Fibroblast of skin of right biceps (primary cell): ENCODE data around the gene KDM6A.
"Not testable (repeated sequence)": the region's sequence is repeated elsewhere in the genome, so short reads cannot be mapped to it uniquely, and the experiment has no call there.

Experiments used
- DNase-seq: peaks from one replicate; pipeline ENCODE4 v3.0.0-alpha.2; 2013

The KDM6A gene

DNA sequence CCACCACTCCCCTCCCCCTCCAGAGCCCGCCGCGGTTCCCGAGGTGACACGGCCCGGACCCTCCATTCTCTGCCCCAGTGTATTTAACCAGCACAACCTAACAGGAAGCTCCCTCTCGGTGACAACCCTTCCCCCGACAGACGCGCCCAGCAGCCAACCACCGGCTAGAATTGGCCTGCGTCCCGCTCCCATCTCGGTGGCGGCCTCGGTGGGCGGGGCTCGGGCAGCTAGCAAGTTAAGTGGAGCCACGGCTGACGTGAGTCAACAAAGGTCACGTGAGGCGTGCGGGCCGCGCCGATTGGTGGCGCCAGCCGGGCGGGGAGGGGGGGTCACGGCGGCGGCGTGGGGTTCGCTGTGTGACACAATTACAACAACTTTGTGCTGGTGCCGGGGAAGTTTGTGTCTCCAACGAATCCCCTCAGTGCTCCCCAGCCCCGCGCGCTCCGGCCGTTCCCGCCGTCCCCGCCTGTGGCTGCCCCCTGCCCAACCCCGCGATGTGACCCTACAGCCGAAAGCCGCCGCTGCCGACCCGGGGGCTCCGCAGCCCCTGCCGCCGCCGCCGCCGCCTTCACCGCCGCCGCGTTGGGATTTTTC lies at the start of gene KDM6A:
TSS of gene KDM6A (plus strand) at position 368 of the 594 bp plus-strand sequence. CDS start 364 bp downstream, outside the sequence.
- DNase-seq, result peak; percentile 96

DNA sequence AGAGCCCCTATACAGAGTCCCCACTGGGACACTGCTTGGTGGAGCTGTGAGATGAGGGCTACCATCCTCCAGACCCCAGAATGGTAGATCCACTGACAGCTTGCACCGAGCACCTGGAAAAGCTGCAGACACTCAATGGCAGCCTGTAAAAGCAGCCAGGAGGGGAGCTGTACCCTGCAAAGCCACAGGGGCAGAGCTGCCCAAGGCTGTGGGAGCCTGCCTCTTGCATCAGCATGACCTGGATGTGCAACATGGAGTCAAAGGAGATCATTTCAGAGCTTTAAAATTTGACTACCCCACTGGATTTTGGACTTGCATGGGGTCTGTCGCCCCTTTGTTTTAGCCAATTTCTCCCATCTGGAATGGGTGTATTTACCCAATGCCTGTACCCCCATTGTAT lies 49.8 kb upstream of the KDM6A start:
- not testable (repeated sequence) for DNase-seq

DNA sequence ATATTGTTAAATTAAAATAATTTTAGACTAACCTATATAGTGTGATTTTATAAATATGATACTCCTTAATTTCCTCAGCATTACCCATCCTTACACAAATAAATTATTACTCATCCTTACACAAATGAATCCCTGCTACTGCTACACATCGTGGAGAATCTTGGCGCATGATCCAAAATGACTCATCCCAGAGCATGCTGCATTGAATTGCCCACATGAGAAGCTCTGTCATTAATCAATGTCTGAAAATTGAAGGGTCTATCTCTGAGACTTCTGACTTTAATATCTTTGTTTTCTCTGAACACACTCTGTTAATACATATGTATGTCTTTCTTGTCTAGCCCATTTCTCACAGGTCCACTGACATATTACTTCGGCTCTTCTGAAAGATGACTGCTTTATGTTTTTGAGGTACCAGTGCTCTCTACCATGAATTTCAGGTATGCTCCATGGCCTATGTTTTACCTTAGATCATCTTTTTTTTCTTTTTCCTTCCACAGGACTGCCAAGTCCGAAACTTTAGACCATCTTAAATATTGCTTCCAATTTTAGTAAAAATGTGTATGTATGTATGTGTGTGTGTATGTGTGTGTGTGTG lies 44.9 kb upstream of the KDM6A start:
- peak; percentile 88 for DNase-seq

DNA sequence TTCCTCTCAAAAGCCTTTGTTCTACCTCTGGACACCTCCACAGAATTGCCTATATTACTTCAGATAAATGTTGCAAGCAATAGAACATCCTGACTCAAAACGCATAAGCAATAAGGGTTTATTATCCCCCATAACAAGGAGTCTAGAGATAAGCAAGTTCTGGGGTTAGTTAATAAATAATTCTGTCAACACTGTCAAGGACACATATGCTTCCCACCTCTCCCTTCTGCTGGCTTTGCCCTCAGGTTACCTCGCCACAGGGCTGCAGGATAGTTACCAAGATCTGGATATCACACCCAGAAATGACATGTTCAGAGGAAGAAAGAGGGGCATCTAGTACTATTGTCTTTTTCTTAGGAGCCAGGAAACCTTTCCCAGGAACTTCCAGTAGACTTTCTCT lies 43.2 kb upstream of the KDM6A start:
- DNase-seq, result no peak

DNA sequence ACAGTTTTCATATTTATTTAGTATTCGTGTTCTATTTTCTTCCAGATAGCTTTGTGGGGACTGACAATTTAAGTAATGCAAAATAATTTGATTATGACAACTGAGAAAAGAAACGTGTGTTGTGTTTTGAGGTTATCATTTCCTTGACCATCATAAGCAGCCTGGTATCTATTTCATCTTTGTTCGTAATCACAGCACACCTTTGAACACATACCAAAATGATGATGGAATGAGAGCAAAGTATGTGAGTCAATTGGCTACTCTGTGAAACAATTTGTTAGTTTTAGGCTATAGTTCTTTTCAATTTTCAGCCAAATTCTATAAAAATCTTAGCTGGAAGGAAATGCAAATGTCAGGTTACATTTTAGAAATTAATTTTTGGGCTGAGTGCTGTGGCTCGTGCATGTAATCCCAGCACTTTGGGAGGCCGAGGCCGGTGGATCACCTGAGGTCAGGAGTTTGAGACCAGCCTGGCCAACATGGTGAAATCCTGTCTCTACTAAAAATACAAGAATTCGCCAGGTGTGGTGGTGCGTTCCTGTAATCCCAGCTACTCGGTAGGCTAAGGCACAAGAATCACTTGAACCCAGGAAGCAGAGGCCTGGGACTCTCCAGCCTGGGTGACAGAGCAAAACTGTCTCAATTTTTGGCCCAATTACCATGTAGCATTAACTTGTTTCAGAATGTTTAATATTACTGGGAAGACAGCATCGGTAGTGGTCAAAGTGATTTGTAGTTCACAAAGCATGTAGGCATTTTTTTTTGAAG lies 30.3 kb upstream of the KDM6A start:
- DNase-seq, result no peak

DNA sequence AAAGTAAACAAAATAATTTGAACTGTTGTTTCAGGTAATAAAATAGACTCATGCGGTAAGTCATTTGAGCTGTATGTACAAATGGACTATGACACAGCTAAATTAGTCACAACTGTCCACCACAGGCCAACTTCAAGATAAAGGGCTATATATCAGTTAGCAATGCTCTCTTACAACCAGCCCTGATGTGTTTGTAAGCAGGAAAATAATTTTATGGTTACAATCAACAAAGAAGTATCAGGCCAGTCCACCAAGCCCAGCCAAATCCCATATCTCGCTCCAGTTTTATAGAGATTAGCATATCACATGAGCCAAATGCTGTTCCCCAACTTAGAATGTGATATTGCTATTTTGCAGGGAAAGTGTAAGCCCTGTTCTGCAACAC lies 29.7 kb upstream of the KDM6A start:
- no peak for DNase-seq

DNA sequence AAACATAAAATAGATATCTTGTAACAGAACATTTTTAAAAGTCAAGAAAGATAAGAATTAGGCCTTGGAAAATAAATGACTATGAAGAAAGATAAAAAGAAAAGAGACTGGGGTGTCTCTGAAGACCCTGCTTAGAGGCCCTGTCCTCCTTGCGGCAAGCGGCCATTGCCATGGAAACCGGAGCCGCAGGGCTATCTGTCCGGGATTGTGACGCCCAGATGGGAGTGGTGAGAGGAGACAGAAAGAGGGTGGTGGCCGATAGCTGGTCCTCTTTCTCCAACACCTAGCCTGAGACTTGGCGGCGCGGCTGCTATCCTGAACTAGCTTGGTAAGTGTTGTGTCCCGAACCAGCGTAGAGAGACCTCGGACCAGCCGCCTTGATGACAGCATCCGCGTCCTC lies 29.2 kb upstream of the KDM6A start, which contains the start of gene DUSP21:
TSS of gene DUSP21 (plus strand) at position 269 of the 400 bp plus-strand sequence. CDS start at position 381, 112 bp downstream.
- no peak for DNase-seq

DNA sequence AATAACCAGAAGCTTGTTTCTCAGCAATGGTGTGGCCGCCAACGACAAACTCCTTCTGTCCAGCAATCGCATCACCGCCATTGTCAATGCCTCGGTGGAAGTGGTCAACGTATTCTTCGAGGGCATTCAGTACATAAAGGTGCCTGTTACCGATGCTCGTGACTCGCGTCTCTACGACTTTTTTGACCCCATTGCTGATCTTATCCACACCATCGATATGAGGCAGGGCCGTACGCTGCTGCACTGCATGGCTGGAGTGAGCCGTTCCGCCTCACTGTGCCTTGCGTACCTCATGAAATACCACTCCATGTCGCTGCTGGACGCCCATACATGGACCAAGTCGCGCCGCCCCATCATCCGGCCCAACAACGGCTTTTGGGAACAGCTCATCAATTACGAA lies 28.8 kb upstream of the KDM6A start:
- no peak for DNase-seq

DNA sequence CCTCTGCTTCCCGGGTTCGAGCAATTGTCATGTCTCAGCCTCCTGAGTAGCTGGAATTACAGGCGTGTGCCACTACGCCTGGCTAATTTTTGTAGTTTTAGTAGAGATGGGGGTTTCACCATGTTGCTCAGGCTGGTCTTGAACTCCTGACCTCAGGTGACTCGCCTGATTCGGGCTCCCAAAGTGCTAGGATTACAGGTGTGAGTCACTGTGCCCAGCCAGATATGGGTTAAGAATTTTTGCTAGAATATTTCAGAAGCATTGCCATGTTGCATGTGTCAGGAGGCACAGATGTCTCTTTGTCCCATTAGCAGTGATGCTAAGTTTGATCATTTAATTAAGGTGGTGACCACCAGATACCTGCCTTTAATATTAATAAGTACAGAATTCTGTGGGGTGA lies 22.1 kb upstream of the KDM6A start:
- peak; percentile 25 for DNase-seq

DNA sequence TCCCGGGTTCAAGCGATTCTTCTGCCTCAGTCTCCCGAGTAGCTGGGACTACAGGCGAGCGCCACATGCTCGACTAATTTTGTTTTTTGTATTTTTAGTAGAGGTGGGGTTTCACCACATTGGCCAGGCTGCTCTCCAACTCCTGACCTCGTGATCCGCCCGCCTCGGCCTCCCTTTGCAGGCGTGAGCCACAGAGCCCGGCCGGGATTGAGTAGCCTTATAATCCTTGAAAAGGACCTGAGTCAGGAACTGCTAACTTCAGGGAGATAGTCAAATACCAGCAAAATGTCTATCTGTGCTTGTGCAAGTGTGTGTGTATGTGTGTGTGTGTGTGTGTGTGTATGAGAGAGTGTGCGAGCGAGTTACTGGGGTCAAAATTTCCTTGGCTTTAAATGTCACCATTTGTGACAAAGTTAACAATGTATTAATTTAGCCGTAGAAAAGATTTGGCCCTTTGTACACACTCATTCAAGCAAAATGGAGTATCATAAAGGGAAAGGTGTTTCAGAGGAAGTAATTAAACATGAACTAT lies 1.8 kb upstream of the KDM6A start:
- peak; percentile 1 for DNase-seq

DNA sequence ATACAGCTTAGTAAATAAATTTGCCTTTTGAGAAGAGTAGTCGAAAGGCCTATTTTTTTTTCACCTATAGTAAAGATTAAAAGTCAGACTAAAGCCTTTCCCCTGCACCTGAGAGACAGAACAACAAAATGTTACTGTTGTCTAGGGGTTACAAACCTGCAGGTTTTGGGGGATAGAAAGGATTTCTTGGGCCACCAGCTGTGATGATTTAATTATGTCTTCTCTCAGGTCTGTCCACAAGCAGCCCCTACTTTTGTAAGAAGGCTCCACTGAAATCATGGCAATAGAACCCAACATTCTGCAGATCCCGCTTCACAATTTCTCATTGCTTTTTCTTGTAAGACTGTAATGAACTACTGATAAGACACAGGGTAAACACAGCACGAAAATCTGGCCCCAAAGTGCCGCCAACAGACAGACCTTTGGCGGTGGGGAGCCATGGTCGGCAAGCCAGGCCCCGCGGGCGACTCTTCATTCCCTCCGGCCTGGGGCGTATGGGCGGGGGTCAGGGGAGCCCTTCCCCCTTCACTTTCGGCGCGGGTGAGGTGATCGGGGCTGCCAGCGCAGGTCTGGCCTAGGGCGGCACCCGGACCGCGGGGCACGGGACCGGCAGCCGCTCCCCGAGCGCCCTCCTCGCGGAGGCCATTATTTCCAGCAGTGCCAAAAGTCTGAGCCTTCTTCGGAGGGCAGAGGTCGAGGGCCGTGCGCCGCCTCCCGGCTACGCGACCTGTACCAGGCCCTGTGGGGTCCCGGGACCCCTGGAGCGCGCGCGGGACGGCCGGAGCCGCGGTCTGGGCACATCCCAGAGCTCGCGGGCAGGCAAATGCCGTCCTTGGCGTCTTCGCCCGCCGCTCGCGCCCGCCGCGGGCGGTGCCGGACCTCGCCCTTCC lies 812 bp upstream of the KDM6A start:
- no peak for DNase-seq

DNA sequence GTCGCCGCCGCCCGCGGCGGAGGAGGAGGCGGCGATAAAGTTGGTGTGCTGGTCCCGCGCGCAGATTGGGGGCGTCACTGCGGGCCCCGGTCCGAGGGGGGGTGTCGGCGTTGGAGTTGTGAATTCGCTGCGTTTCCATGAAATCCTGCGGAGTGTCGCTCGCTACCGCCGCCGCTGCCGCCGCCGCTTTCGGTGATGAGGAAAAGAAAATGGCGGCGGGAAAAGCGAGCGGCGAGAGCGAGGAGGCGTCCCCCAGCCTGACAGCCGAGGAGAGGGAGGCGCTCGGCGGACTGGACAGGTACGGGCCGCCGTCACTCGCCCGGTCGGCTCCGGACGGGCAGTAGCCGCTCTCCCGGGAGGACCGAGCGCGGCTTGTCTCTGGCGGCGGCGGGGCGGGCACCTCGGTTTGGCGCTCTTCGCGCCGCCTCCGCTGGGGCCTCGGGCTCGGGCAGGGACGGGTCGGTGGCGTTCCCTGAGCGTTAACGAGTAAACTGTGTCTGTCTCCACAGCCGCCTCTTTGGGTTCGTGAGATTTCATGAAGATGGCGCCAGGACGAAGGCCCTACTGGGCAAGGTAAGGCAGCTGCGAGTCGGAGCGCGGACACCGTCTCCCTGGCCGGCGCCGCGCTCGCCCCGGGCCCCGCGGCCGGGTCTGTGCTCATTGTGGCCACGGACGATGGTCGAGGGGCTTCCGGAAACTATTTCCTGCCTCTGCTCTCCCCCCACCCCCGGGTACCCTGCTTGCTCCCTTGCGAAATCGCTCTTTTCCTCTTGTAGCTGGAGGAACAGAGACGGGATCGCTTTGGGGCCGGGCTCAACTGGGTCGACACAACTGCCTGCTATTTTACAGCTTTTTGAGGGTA lies 658 bp downstream of the KDM6A start:
- peak; percentile 54 for DNase-seq

DNA sequence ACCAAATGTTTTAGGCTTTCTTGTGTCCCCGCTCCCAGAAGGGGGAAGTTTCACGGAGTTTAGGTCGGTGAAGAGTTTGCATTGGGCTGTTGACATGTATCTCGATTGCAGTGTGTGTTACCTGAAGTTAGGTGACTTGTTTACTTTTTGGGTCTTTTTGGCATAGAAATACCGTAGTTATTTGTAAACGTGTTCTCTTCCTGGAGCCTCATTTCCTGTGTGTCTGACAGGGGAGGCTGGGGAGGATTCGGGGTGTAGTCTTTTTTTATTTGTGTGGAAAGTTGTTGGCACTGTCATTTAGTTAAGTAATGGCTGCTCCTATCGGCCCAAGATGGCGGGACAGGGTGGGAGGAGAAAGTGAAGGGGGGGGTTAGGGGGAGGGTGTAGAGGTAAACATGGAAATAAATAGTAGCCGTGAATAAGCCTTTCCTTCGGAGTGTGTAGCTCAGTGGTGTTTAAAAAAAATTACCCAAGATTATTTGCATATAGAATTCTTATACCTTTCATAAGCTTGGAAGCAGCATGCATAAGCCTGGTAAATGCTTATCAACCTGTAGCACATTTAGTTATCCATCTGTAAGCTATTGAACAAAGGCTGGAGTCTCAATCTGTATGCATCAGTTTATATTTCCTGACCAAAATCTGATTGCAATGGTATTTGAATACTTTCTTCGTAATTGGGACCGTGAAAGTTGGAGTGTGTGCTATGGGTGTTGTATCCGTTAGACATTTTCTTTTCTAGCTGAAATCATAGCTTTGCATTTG lies 1.6 kb downstream of the KDM6A start:
- DNase-seq, result peak; percentile 34

DNA sequence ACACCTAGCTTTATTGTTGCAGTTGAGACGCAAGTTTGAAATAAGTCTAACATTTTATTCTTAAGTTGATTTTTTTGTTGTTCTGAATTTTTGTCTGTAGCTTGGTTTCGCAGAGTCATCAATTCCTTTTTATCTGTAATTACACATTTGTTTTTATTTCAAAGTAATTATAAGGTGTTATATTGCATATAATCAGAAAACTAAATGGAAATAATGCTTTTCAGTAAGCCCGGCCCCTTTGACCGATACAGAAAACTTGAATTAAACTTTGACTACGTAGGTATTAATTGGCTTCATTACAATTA lies 2.1 kb downstream of the KDM6A start:
- no peak for DNase-seq

DNA sequence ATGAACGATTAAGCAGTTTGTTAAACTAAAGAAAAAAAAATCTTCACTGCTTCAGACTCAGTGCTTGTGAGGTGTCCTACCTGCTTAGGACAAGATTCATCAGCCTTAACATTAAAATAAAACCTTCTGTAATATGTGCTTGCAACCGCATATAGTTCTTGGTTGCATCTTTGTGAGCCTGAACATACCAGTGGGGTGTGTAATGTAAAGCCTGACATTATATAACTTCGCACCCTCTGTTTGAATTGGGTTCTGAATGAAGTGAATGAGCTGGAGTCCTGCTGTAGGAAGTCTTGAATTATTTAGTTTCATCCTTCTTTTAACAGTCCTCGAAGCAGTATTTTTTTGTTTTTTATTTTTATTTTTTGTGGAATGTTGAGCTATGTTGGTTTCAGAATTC lies 3.1 kb downstream of the KDM6A start:
- peak; percentile 47 for DNase-seq

DNA sequence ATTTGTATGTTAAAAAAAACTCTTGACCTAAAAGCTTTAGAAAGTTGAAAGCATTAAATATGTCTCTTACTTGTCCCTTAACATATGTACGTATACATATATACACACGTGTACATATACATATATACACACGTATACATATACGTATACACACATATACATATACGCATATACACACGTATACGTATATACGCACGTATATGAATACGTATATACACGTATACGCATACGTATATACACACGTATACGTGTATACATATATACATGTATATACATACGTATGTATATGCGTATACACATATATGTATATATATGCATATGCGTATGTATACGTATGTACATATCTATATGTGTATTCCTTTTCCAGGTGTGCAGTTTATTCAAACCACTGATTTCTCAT lies 3.8 kb downstream of the KDM6A start:
- DNase-seq, result no peak

DNA sequence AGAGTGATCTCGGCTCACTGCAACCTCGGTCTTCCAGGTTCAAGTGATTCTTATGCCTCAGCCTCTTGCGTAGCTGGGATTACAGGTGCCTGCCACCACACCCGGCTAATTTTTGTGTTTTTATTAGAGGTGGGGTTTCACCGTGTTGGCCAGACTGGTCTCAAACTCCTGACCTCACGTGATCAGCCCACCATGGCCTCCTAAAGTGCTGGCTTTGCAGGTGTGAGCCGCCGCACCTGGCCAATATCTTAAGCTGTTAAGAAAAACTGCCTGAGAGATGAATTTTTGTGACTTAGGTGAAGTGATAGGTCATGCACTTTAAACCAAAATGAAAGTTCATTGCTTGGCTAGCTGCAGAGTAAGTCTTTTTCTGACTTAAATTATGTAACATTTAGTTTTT lies 5.8 kb downstream of the KDM6A start:
- DNase-seq, result no peak

DNA sequence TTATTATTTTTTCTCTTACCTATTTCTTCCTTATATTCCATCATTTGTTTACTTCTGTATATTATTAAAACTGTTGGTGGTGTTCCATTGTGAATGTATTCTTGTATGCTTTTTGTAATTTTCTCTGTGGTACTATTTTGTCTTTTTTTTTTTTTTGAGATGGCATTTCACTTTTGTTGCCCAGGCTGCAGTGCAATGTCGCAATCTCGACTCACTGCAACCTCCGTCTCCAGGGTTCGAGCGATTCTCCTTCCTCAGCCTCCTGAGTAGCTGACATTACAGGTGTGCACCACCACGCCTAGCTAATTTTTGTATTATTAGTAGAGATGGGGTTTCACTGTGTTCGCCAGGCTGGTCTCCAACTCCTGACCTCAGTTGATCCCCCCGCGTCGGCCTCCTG lies 8.6 kb downstream of the KDM6A start:
- no peak for DNase-seq

DNA sequence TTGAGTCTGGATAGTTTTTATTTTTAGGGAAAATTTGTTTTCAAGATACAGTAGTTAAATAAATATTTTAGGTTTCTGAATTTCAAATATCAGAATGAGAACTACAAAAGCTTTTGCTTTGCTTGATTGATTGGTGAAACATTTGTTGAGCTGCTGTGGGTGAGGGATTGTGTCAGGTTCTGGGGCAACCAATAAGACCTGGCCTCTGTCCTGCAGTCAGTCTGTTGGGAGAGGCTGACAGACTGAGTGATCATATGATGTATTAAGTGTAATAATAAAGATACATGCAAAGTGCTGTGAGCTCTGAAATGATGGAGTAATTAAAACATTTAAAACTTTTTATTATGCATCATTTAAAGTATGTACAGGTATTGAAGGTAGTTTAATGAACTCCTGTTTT lies 9.6 kb downstream of the KDM6A start:
- no peak for DNase-seq

DNA sequence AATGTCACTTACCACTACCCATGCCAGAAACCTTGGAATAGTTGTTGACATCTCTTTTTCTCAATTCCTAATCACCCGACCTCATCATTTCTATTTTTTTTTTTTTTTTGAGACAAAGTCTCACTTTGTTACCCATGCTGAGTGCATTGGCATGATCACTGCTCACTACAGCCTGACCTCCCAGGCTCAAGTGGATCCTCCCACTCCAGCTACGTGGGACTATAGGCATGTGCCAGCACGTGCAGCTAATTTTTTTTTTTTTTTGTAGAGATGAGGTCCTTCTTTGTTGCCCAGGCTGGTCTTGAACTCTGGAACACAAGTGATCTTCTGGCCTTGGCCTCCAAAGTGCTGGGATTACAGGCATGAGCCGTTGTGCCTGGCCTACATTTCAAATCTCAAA lies 12.0 kb downstream of the KDM6A start:
- no peak for DNase-seq

DNA sequence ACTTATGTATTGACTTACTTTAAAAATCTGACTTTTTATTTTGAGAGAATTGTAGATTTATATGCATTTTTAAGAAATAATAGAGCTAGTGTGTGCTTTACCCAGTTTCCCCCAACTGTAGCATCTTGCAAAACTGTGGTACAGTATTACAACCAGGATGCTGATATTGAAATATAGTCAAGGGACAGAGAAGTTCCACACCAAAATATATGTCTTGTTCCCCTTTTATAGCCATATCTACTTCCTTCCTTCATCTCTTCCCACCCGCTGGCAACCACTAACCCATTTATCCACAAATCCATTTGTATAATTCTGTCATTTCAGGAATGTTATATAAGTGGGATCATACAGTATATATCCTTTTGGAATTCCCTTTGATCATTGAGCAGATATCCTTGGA lies 16.8 kb downstream of the KDM6A start:
- no peak for DNase-seq
